ENCODE data around the gene SLC38A2.

GRCh38 chr12:46349253-46349652 lies 23.3 kb downstream of the SLC38A2 start:
- TF ChIP-seq CTCF (conservative IDR thresholded peaks at IDR 0.05; ENCODE audit: low read length): no peak
- no peak for TF ChIP-seq EZH2phosphoT487 (IDR thresholded peaks at IDR 0.05; ENCODE audit: borderline replicate concordance)
